IPS-18c (cell line): Measurements from ENCODE around the gene TMEM139.

Source experiments
- H3K4me3 ChIP-seq: 2 replicates; pipeline ENCODE4 v1.7.0; 2013; ENCODE audit warnings: low read depth, mild to moderate bottlenecking, low read length, moderate library complexity; ENCODE audit not compliant: insufficient read depth
- H3K9me3 ChIP-seq: one replicate; pipeline ENCODE4 v1.6.1; 2013; ENCODE audit warnings: mild to moderate bottlenecking, low read length, moderate library complexity; ENCODE audit not compliant: control insufficient read depth, insufficient read depth

Gene TMEM139

GRCh38 chr7:143284591-143285469 lies at the start of gene TMEM139:
Gene TMEM139 (plus strand): TSS chr7:143284958. CDS start chr7:143285958, 1,000 bp downstream.
- H3K9me3 ChIP-seq, result peaks cover 6% of the 10 kb centered on the region
- H3K4me3 ChIP-seq, result peak within 1 kb of the TSS; percentile 43

- no peak overlapping the region for H3K4me3 ChIP-seq
- no peaks in the 10 kb centered on the region for H3K9me3 ChIP-seq
Observed at GRCh38 chr7:143235561-143235960, 49.2 kb upstream of the TMEM139 start.

- no peaks in the 10 kb centered on the region for H3K9me3 ChIP-seq
Observed at GRCh38 chr7:143236408-143236990, 48.3 kb upstream of the TMEM139 start.

GRCh38 chr7:143237366-143237765 lies 47.4 kb upstream of the TMEM139 start:
- Histone ChIP-seq H3K9me3 (no peaks in the 10 kb centered on the region), H3K4me3 (no peak overlapping the region)

More at GRCh38 chr7:143236408-143236990, 48.3 kb upstream of the TMEM139 start:
- H3K4me3 ChIP-seq, result no peak overlapping the region

- no peak overlapping the region for H3K4me3 ChIP-seq
Observed at GRCh38 chr7:143238289-143238980, 46.3 kb upstream of the TMEM139 start.

GRCh38 chr7:143239813-143240212 lies 44.9 kb upstream of the TMEM139 start:
- no peak overlapping the region for H3K4me3 ChIP-seq

More at GRCh38 chr7:143238289-143238980, 46.3 kb upstream of the TMEM139 start:
- no peaks in the 10 kb centered on the region for H3K9me3 ChIP-seq

GRCh38 chr7:143240291-143241168 lies 44.2 kb upstream of the TMEM139 start:
- no peaks in the 10 kb centered on the region for H3K9me3 ChIP-seq
- no peak overlapping the region for H3K4me3 ChIP-seq

More at GRCh38 chr7:143239813-143240212, 44.9 kb upstream of the TMEM139 start:
- no peaks in the 10 kb centered on the region for H3K9me3 ChIP-seq

- Histone ChIP-seq H3K9me3 (no peaks in the 10 kb centered on the region), H3K4me3 (no peak overlapping the region)
Observed at GRCh38 chr7:143242306-143242705, 42.5 kb upstream of the TMEM139 start.

GRCh38 chr7:143243111-143243510 lies 41.6 kb upstream of the TMEM139 start:
- Histone ChIP-seq H3K4me3 (no peak overlapping the region), H3K9me3 (no peaks in the 10 kb centered on the region)

GRCh38 chr7:143243614-143244013 lies 41.1 kb upstream of the TMEM139 start:
- Histone ChIP-seq H3K4me3 (no peak overlapping the region), H3K9me3 (no peaks in the 10 kb centered on the region)

- Histone ChIP-seq H3K9me3 (no peaks in the 10 kb centered on the region), H3K4me3 (no peak overlapping the region)
Observed at GRCh38 chr7:143244321-143244720, 40.4 kb upstream of the TMEM139 start.

- H3K9me3 ChIP-seq, result no peaks in the 10 kb centered on the region
- H3K4me3 ChIP-seq, result no peak overlapping the region
Observed at GRCh38 chr7:143245123-143245522, 39.6 kb upstream of the TMEM139 start.

GRCh38 chr7:143247372-143247771 lies 37.4 kb upstream of the TMEM139 start:
- no peak overlapping the region for H3K4me3 ChIP-seq
- H3K9me3 ChIP-seq, result no peaks in the 10 kb centered on the region

GRCh38 chr7:143248761-143249354 lies 35.9 kb upstream of the TMEM139 start:
- Histone ChIP-seq H3K4me3 (no peak overlapping the region), H3K9me3 (no peaks in the 10 kb centered on the region)

- H3K4me3 ChIP-seq, result no peak overlapping the region
Observed at GRCh38 chr7:143250199-143250598, 34.6 kb upstream of the TMEM139 start.

GRCh38 chr7:143250822-143251221 lies 33.9 kb upstream of the TMEM139 start:
- Histone ChIP-seq H3K4me3 (no peak overlapping the region), H3K9me3 (no peaks in the 10 kb centered on the region)

More at GRCh38 chr7:143250199-143250598, 34.6 kb upstream of the TMEM139 start:
- no peaks in the 10 kb centered on the region for H3K9me3 ChIP-seq
